Astrocyte (in vitro differentiated cells and primary cell): ENCODE results near the gene ITGB3BP. TPM values are rescaled to one million over a fixed set of nuclear protein-coding genes. Genes with fewer than 3 reads are reported as not detected.

Experiments
- DNase-seq: peaks from one replicate; pipeline ENCODE4 v3.0.0-alpha.2; 2010; ENCODE audit warnings: low read depth
- FAIRE-seq: peaks from 2 replicates; lab custom pipeline; 2011; peaks lifted over from hg19 to GRCh38; lab: Jason Lieb, UNC
- H2AFZ ChIP-seq: 2 replicates; pipeline ENCODE4 v1.6.0; 2012; ENCODE audit warnings: low read depth, low read length, inconsistent platforms
- H3K27ac ChIP-seq: 2 replicates; pipeline ENCODE4 v1.5.1; 2011; ENCODE audit warnings: low read depth, low read length, inconsistent platforms
- H3K27me3 ChIP-seq: 2 replicates; pipeline ENCODE4 v1.6.0; 2011; ENCODE audit warnings: low read length, inconsistent platforms; ENCODE audit not compliant: insufficient read depth
- H3K36me3 ChIP-seq: 2 replicates; pipeline ENCODE4 v1.5.1; 2011; ENCODE audit warnings: low read length, inconsistent platforms; ENCODE audit not compliant: insufficient read depth
- H3K4me1 ChIP-seq: 2 replicates; pipeline ENCODE4 v1.5.1; 2011; ENCODE audit warnings: low read length, inconsistent platforms; ENCODE audit not compliant: insufficient read depth
- H3K4me2 ChIP-seq: 2 replicates; pipeline ENCODE4 v1.6.0; 2012; ENCODE audit warnings: low read length, inconsistent platforms
- H3K4me3 ChIP-seq: 2 replicates; pipeline ENCODE4 v1.5.1; 2011; ENCODE audit warnings: low read depth, mild to moderate bottlenecking, low read length, inconsistent platforms; ENCODE audit not compliant: insufficient read depth
- H3K79me2 ChIP-seq: 2 replicates; pipeline ENCODE4 v1.6.0; 2012; ENCODE audit warnings: mild to moderate bottlenecking, low read length, inconsistent platforms; ENCODE audit not compliant: insufficient read depth
- H3K9ac ChIP-seq: 2 replicates; pipeline ENCODE4 v1.6.0; 2012; ENCODE audit warnings: mild to moderate bottlenecking, low read length, inconsistent platforms
- H3K9me3 ChIP-seq: 2 replicates; pipeline ENCODE4 v1.5.1; 2012; ENCODE audit warnings: low read depth, mild to moderate bottlenecking, low read length, inconsistent platforms; ENCODE audit not compliant: insufficient read depth
- H4K20me1 ChIP-seq: 2 replicates; pipeline ENCODE4 v1.6.0; 2012; ENCODE audit warnings: low read length, inconsistent platforms; ENCODE audit not compliant: insufficient read depth
- H3K27ac Mint-ChIP-seq: one replicate; pipeline ENCODE4 v1.8.0; 2021; ENCODE audit warnings: mild to moderate bottlenecking, mixed read lengths; ENCODE audit not compliant: unreplicated experiment
- H3K27me3 Mint-ChIP-seq: one replicate; pipeline ENCODE4 v1.8.0; 2021; ENCODE audit warnings: low read depth, mixed read lengths; ENCODE audit not compliant: unreplicated experiment
- H3K36me3 Mint-ChIP-seq: one replicate; pipeline ENCODE4 v1.8.0; 2021; ENCODE audit warnings: low read depth, mixed read lengths; ENCODE audit not compliant: unreplicated experiment
- H3K4me1 Mint-ChIP-seq: one replicate; pipeline ENCODE4 v1.8.0; 2021; ENCODE audit warnings: low read depth, mixed read lengths; ENCODE audit not compliant: unreplicated experiment
- H3K4me3 Mint-ChIP-seq: one replicate; pipeline ENCODE4 v1.8.0; 2021; ENCODE audit warnings: mild to moderate bottlenecking, moderate library complexity, mixed read lengths; ENCODE audit not compliant: unreplicated experiment
- H3K9me3 Mint-ChIP-seq: one replicate; pipeline ENCODE4 v1.8.0; 2021; ENCODE audit warnings: mild to moderate bottlenecking, mixed read lengths; ENCODE audit not compliant: unreplicated experiment
- EZH2 ChIP-seq: IDR thresholded peaks from 2 replicates; pipeline ENCODE4 v1.6.1; 2012; ENCODE audit warnings: mild to moderate bottlenecking, low read length, inconsistent platforms; ENCODE audit not compliant: insufficient read depth
- total RNA-seq: library from RNA; stranded (reverse); gene quantifications from 2 replicates; pipeline ENCODE4 v1.2.1, GENCODE V29; 2021
- TF ChIP-seq, protein P1 (sequence below): IDR thresholded peaks from 2 replicates; pipeline ENCODE4 v1.5.1; 2011; ENCODE audit warnings: low read depth, mild to moderate bottlenecking, inconsistent platforms, low read length, moderate library complexity; ENCODE audit not compliant: insufficient read depth

Gene ITGB3BP
- total RNA-seq, 1 donor from 2014 or later, result 15.6 TPM

DNA sequence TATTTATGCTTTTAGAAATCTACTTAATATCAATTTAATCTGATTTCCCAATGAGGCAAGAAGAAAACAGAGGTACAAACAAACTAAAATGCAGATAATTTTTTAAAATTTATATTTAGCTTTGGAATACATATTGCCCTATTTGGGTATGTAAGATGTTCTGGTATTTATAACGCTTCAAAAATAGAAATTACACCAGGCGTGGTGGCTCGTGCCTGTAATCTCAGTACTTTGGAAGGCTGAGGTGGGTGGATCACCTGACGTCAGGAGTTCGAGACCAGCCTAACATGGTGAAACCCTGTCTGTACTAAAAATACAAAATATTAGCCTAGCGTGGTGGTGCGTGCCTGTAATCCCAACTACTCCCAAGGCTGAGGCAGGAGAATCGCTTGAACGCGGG, 13.3 kb downstream of the ITGB3BP start:
- Mint-ChIP-seq H3K36me3 (peaks cover 4% of the 10 kb centered on the region), H3K27ac (no peak overlapping the region), H3K9me3 (no peaks in the 10 kb centered on the region), H3K4me3 (no peak overlapping the region), H3K27me3 (no peaks in the 10 kb centered on the region), H3K4me1 (no peaks in the 10 kb centered on the region)
- no peak for DNase-seq
- no peaks in the 10 kb centered on the region for H3K79me2 ChIP-seq
- no peak overlapping the region for H3K4me3 ChIP-seq
- no peak for FAIRE-seq
- TF ChIP-seq, protein P1, sequence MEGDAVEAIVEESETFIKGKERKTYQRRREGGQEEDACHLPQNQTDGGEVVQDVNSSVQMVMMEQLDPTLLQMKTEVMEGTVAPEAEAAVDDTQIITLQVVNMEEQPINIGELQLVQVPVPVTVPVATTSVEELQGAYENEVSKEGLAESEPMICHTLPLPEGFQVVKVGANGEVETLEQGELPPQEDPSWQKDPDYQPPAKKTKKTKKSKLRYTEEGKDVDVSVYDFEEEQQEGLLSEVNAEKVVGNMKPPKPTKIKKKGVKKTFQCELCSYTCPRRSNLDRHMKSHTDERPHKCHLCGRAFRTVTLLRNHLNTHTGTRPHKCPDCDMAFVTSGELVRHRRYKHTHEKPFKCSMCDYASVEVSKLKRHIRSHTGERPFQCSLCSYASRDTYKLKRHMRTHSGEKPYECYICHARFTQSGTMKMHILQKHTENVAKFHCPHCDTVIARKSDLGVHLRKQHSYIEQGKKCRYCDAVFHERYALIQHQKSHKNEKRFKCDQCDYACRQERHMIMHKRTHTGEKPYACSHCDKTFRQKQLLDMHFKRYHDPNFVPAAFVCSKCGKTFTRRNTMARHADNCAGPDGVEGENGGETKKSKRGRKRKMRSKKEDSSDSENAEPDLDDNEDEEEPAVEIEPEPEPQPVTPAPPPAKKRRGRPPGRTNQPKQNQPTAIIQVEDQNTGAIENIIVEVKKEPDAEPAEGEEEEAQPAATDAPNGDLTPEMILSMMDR, result no peak
- no peak for TF ChIP-seq EZH2
- no peaks in the 10 kb centered on the region for H3K27me3 ChIP-seq
- no peak overlapping the region for H3K9ac ChIP-seq
- no peak overlapping the region for H3K27ac ChIP-seq
- no peaks in the 10 kb centered on the region for H3K9me3 ChIP-seq
- no peak overlapping the region for H2AFZ ChIP-seq
- H3K4me1 ChIP-seq, result no peaks in the 10 kb centered on the region
- peaks cover 3% of the 10 kb centered on the region for H3K36me3 ChIP-seq
- H3K4me2 ChIP-seq, result no peak overlapping the region
- no peaks in the 10 kb centered on the region for H4K20me1 ChIP-seq

DNA sequence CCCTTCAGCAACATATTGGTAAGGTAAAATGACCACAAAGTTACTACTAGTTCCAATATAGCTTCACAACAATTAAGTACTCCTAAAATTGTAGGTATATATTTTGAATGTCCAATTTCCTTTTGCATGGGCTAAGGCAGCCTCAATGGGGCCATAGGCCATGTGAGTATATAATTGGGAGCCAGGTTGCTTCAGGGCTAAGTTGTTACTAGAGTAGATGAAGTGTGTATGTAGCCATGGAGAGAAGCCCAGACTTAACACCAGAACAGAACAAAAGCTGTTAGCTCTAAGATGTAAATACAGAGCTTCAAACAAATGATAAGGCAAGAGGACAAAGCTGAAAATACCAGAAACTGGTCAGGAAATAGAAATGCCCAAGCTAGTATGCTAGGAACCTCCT, 16.2 kb downstream of the ITGB3BP start:
- H3K4me3 ChIP-seq, result no peak overlapping the region
- peaks cover 3% of the 10 kb centered on the region for H3K36me3 ChIP-seq
- no peaks in the 10 kb centered on the region for H3K4me1 Mint-ChIP-seq
- H4K20me1 ChIP-seq, result no peaks in the 10 kb centered on the region
- TF ChIP-seq EZH2, result no peak
- TF ChIP-seq, protein P1, result no peak
- H3K79me2 ChIP-seq, result no peaks in the 10 kb centered on the region
- H3K36me3 Mint-ChIP-seq, result peaks cover 6% of the 10 kb centered on the region
- H3K27ac ChIP-seq, result no peak overlapping the region
- no peak overlapping the region for H3K27ac Mint-ChIP-seq
- H3K4me2 ChIP-seq, result no peak overlapping the region
- no peaks in the 10 kb centered on the region for H3K27me3 ChIP-seq
- H3K9me3 Mint-ChIP-seq, result no peaks in the 10 kb centered on the region
- no peaks in the 10 kb centered on the region for H3K9me3 ChIP-seq
- H3K4me3 Mint-ChIP-seq, result no peak overlapping the region
- H3K27me3 Mint-ChIP-seq, result no peaks in the 10 kb centered on the region
- no peak for FAIRE-seq
- DNase-seq, result no peak
- no peak overlapping the region for H2AFZ ChIP-seq
- no peak overlapping the region for H3K9ac ChIP-seq
- H3K4me1 ChIP-seq, result no peaks in the 10 kb centered on the region

DNA sequence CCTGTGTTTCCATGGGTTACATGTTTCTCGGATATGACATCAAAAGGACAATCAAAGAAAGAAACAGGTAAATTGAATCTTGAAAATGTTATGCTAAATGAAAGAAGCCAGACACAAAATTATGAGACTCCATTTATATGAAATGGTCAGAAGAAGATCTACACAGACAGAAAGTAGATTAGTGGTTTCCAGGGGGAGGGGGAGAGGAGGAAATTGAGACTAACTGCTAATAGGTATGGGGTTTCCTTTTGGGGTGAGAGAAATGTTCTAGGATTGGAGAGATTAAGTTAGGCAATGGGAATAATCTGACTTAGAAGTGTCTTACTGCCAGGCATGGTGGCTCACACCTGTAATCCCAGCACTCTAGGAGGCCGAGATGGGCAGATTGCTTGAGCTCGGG, 21.8 kb downstream of the ITGB3BP start:
- H3K27me3 Mint-ChIP-seq, result no peaks in the 10 kb centered on the region
- peaks cover 7% of the 10 kb centered on the region for H3K36me3 Mint-ChIP-seq
- H3K27ac Mint-ChIP-seq, result no peak overlapping the region
- no peak overlapping the region for H3K4me3 ChIP-seq
- no peaks in the 10 kb centered on the region for H3K9me3 Mint-ChIP-seq
- H2AFZ ChIP-seq, result no peak overlapping the region
- no peaks in the 10 kb centered on the region for H3K79me2 ChIP-seq
- no peak for TF ChIP-seq EZH2
- TF ChIP-seq, protein P1, result no peak
- no peaks in the 10 kb centered on the region for H3K27me3 ChIP-seq
- no peak for FAIRE-seq
- DNase-seq, result no peak
- H3K4me1 Mint-ChIP-seq, result no peaks in the 10 kb centered on the region
- H3K9ac ChIP-seq, result no peak overlapping the region
- H3K4me1 ChIP-seq, result no peaks in the 10 kb centered on the region
- no peaks in the 10 kb centered on the region for H4K20me1 ChIP-seq
- H3K4me3 Mint-ChIP-seq, result no peak overlapping the region
- no peak overlapping the region for H3K27ac ChIP-seq
- no peaks in the 10 kb centered on the region for H3K36me3 ChIP-seq
- no peaks in the 10 kb centered on the region for H3K9me3 ChIP-seq
- H3K4me2 ChIP-seq, result no peak overlapping the region
